PC-9 (cell line): ENCODE results near the gene PRR22. TPM values are rescaled to one million over a fixed set of nuclear protein-coding genes. Genes with fewer than 3 reads are reported as not detected.

Experiments
- BruUV-seq: library from RNA; stranded (reverse); fragments of 400-500 nt; replicated peaks from 2 replicates; lab custom pipeline; 2021; lab: Mats Ljungman, UMichigan
- CTCF ChIA-PET: fragments of 300-600 bp; sonication (Branson Sonifier 250); formaldehyde crosslinking; loops from one replicate; lab custom pipeline; 2022; ENCODE audit warnings: antibody characterized with exemption; lab: Charles Lee
- POLR2A ChIA-PET: fragments of 300-600 bp; sonication (Branson Sonifier 250); formaldehyde crosslinking; loops from one replicate; lab custom pipeline; 2022; ENCODE audit warnings: antibody characterized with exemption; ENCODE audit not compliant: unreplicated experiment; lab: Charles Lee
- DNase-seq, 2 experiments: peaks; one replicate each; pipeline versions ENCODE4 v3.0.0 to v3.0.0-alpha.2; 2015 to 2022; ENCODE audit warnings: mixed read lengths in 1 of 2
- H2AFZ ChIP-seq: fragments of 200-600 bp; sonication (generic); 2 replicates; pipeline ENCODE4 v1.8.1; 2017; ENCODE audit warnings: antibody characterized with exemption
- H3F3A ChIP-seq: fragments of 200-600 bp; sonication (generic); 2 replicates; pipeline ENCODE4 v1.8.1; 2017; ENCODE audit warnings: antibody characterized with exemption, mild to moderate bottlenecking, low read depth; ENCODE audit not compliant: insufficient read depth
- H3K27ac ChIP-seq: fragments of 200-600 bp; sonication (generic); 2 replicates; pipeline ENCODE4 v1.6.1; 2016; ENCODE audit warnings: mixed run types
- H3K27me3 ChIP-seq: fragments of 200-600 bp; sonication (generic); 2 replicates; pipeline ENCODE4 v1.6.1; 2016; ENCODE audit warnings: low read depth, mixed run types; ENCODE audit not compliant: insufficient read depth
- H3K36me3 ChIP-seq: fragments of 200-600 bp; sonication (generic); 2 replicates; pipeline ENCODE4 v1.6.1; 2016; ENCODE audit warnings: low read depth, mixed run types
- H3K4me1 ChIP-seq: fragments of 200-600 bp; sonication (generic); replicated peaks from 2 replicates; pipeline ENCODE4 v1.6.1; 2016; ENCODE audit warnings: mixed run types; ENCODE audit not compliant: insufficient read depth
- H3K4me2 ChIP-seq: fragments of 200-600 bp; sonication (generic); 2 replicates; pipeline ENCODE4 v1.6.1; 2017; ENCODE audit warnings: mixed run types
- H3K4me3 ChIP-seq: fragments of 200-600 bp; sonication (generic); 2 replicates; pipeline ENCODE4 v1.6.1; 2016; ENCODE audit warnings: mixed run types
- H3K79me2 ChIP-seq: fragments of 200-600 bp; sonication (generic); 2 replicates; pipeline ENCODE4 v1.6.1; 2017; ENCODE audit warnings: low read depth, mixed run types
- H3K9me2 ChIP-seq: fragments of 200-600 bp; sonication (generic); 2 replicates; pipeline ENCODE4 v1.8.1; 2017; ENCODE audit warnings: mild to moderate bottlenecking; ENCODE audit not compliant: insufficient read depth
- H3K9me3 ChIP-seq: fragments of 200-600 bp; sonication (generic); 2 replicates; pipeline ENCODE4 v1.8.1; 2016; ENCODE audit warnings: low read depth; ENCODE audit not compliant: insufficient read depth
- H4K20me1 ChIP-seq: fragments of 200-600 bp; sonication (generic); 2 replicates; pipeline ENCODE4 v1.8.1; 2017; ENCODE audit not compliant: insufficient read depth
- EZH2 ChIP-seq: fragments of 200-600 bp; sonication (generic); IDR thresholded peaks from 2 replicates; pipeline ENCODE4 v1.8.0; 2017; ENCODE audit warnings: antibody characterized with exemption, low read depth
- intact Hi-C: fragments of 100-400 bp; cut with micrococcal nuclease; formaldehyde crosslinking; loops from one replicate; pipeline ENCODE4 v1.10.0; 2022; ENCODE audit not compliant: unreplicated experiment
- total RNA-seq: library from RNA; stranded (reverse); gene quantifications from 2 replicates; pipeline ENCODE4 v1.2.3, GENCODE V29; 2021
- TF ChIP-seq, protein P1 (sequence below): fragments of 200-600 bp; sonication (generic); conservative IDR thresholded peaks from 2 replicates; pipeline ENCODE4 v1.6.1; 2017; ENCODE audit warnings: mixed run types, antibody characterized with exemption, mild to moderate bottlenecking, moderate library complexity

Gene PRR22
- total RNA-seq, 1 experiment from 2014 or later = 4.6 TPM

DNA sequence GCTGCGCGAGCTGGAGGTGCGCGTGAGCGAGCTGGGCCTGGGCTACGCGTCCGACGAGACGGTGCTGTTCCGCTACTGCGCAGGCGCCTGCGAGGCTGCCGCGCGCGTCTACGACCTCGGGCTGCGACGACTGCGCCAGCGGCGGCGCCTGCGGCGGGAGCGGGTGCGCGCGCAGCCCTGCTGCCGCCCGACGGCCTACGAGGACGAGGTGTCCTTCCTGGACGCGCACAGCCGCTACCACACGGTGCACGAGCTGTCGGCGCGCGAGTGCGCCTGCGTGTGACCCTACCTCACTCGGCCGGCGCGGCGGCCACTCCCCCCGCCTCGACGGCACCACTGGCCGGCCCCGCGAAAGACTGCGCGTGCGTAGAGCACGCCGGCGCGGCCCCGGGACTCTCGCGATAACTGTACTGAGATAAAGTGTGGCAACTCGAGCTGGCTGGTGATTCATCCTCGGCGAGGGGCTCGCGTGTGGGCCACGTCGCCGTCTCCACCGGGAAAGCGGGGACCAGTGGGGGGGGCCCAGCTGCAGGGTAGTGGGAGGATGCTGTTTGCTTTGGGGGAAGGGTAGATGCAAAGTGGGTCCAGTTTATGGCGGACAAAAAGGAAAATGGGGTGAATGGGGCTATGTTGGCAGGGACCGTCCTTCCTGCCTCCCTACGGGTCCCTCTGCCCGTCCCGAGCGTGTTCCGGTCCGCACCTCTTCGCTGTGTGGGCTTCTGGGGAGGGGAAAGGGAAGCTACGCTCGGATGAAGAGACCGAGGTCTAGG lies 43.5 kb upstream of the PRR22 start:
- POLR2A ChIA-PET = interaction anchor here (0.5 to 0.8 kb wide), 9 partner anchors 76 to 1603 kb away, joined by 3 to 25 read pairs (median 5); partner anchors contain the start of gene CAPS
- TF ChIP-seq EZH2 = no peak
- TF ChIP-seq, protein P1, sequence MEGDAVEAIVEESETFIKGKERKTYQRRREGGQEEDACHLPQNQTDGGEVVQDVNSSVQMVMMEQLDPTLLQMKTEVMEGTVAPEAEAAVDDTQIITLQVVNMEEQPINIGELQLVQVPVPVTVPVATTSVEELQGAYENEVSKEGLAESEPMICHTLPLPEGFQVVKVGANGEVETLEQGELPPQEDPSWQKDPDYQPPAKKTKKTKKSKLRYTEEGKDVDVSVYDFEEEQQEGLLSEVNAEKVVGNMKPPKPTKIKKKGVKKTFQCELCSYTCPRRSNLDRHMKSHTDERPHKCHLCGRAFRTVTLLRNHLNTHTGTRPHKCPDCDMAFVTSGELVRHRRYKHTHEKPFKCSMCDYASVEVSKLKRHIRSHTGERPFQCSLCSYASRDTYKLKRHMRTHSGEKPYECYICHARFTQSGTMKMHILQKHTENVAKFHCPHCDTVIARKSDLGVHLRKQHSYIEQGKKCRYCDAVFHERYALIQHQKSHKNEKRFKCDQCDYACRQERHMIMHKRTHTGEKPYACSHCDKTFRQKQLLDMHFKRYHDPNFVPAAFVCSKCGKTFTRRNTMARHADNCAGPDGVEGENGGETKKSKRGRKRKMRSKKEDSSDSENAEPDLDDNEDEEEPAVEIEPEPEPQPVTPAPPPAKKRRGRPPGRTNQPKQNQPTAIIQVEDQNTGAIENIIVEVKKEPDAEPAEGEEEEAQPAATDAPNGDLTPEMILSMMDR = no peak
- 0 out of 2 replicates have a peak, but pooled peaks cover 9% of the 10 kb centered on the region for H3K4me1 ChIP-seq
- H3K36me3 ChIP-seq = no peaks in the 10 kb centered on the region
- DNase-seq = peak; percentile 75 to 94
- H3K27me3 ChIP-seq = no peaks in the 10 kb centered on the region
- intact Hi-C loops = no loop called here
- CTCF ChIA-PET = interaction anchor here (1.1 kb wide), 1 partner anchor 24 kb away, joined by 4 read pairs; no protein-coding TSS in a partner anchor
- peak overlapping the region; percentile 58 for H3K27ac ChIP-seq
- H3K4me2 ChIP-seq = peak overlapping the region; percentile 81
- no TSS peak for BruUV-seq
- no peaks in the 10 kb centered on the region for H3K79me2 ChIP-seq
- peak overlapping the region; percentile 62 for H2AFZ ChIP-seq
- no peaks in the 10 kb centered on the region for H3K9me2 ChIP-seq
- no peaks in the 10 kb centered on the region for H3K9me3 ChIP-seq
- H3K4me3 ChIP-seq = peak overlapping the region; percentile 85
- H3F3A ChIP-seq = peaks cover 17% of the 10 kb centered on the region; the same call in 1 of the 2 replicates
- no peaks in the 10 kb centered on the region for H4K20me1 ChIP-seq

GRCh38 chr19:5827342-5827890 lies 42.9 kb upstream of the PRR22 start:
- H3K9me3 ChIP-seq = no peaks in the 10 kb centered on the region
- no peaks in the 10 kb centered on the region for H3K36me3 ChIP-seq
- no peak overlapping the region; the same call in 1 of the 2 replicates for H3K27ac ChIP-seq
- ChIA-PET POLR2A (interaction anchor here (0.5 to 0.8 kb wide), 7 partner anchors 77 to 1602 kb away, joined by 3 to 18 read pairs (median 5); partner anchors contain the start of gene CAPS), CTCF (interaction anchor here (1.1 kb wide), 1 partner anchor 24 kb away, joined by 4 read pairs; no protein-coding TSS in a partner anchor)
- DNase-seq = no peak
- H2AFZ ChIP-seq = no peak overlapping the region
- no TSS peak for BruUV-seq
- intact Hi-C loops = no loop called here
- peak overlapping the region; percentile 46 for H3K4me2 ChIP-seq
- H3K4me3 ChIP-seq = peak overlapping the region; percentile 85; the same call in 1 of the 2 replicates
- no peaks in the 10 kb centered on the region for H4K20me1 ChIP-seq
- H3K79me2 ChIP-seq = no peaks in the 10 kb centered on the region
- no peak for TF ChIP-seq EZH2
- TF ChIP-seq, protein P1 = no peak
- H3F3A ChIP-seq = peaks cover 17% of the 10 kb centered on the region; the same call in 1 of the 2 replicates
- H3K4me1 ChIP-seq = 0 out of 2 replicates have a peak, but pooled peaks cover 9% of the 10 kb centered on the region
- no peaks in the 10 kb centered on the region for H3K9me2 ChIP-seq
- H3K27me3 ChIP-seq = no peaks in the 10 kb centered on the region
